WTC11 (cell line): ENCODE results near the gene DNAJC12.

ENCODE experiments used
- CREM ChIP-seq: sonication (generic); formaldehyde crosslinking; IDR thresholded peaks from 2 replicates; pipeline ENCODE4 v1.8.1; 2022; ENCODE audit warnings: mild to moderate bottlenecking, missing genetic modification reagents, moderate library complexity
- E2F4 ChIP-seq: sonication (generic); formaldehyde crosslinking; IDR thresholded peaks from 2 replicates; pipeline ENCODE4 v1.8.1; 2022; ENCODE audit warnings: low read depth, mild to moderate bottlenecking, moderate library complexity, missing genetic modification reagents, borderline replicate concordance
- FOXJ3 ChIP-seq: sonication (generic); formaldehyde crosslinking; IDR thresholded peaks from 2 replicates; pipeline ENCODE4 v1.9.0; 2021; ENCODE audit warnings: missing genetic modification reagents, mild to moderate bottlenecking, borderline replicate concordance
- JAZF1 ChIP-seq: fragments of 250-450 bp; sonication (Bioruptor Pico); IDR thresholded peaks from 2 replicates; pipeline ENCODE4 v1.9.0; 2021; ENCODE audit warnings: moderate library complexity, mild to moderate bottlenecking, inconsistent platforms
- MAX ChIP-seq: sonication (generic); formaldehyde crosslinking; IDR thresholded peaks from 2 replicates; pipeline ENCODE4 v1.8.0; 2022; ENCODE audit warnings: mild to moderate bottlenecking, missing genetic modification reagents
- NFE2L1 ChIP-seq: sonication (generic); formaldehyde crosslinking; IDR thresholded peaks from 2 replicates; pipeline ENCODE4 v1.8.1; 2023; ENCODE audit warnings: missing genetic modification reagents
- PREB ChIP-seq: sonication (generic); formaldehyde crosslinking; IDR thresholded peaks from 2 replicates; pipeline ENCODE4 v1.8.1; 2022; ENCODE audit warnings: mild to moderate bottlenecking, missing genetic modification reagents, moderate library complexity, borderline replicate concordance
- TEAD1 ChIP-seq: sonication (generic); formaldehyde crosslinking; IDR thresholded peaks from 2 replicates; pipeline ENCODE4 v1.8.0; 2022; ENCODE audit warnings: mild to moderate bottlenecking, missing genetic modification reagents
- TF ChIP-seq, protein P1 (sequence below): fragments of 200-600 bp; IDR thresholded peaks from 2 replicates; pipeline ENCODE4 v1.8.0; 2022; ENCODE audit warnings: antibody characterized with exemption
- TF ChIP-seq, protein P2 (sequence below): sonication (generic); formaldehyde crosslinking; IDR thresholded peaks from 2 replicates; pipeline ENCODE4 v1.8.1; 2023; ENCODE audit warnings: mild to moderate bottlenecking, missing genetic modification reagents, moderate library complexity
- TF ChIP-seq, protein P3 (sequence below): sonication (generic); formaldehyde crosslinking; IDR thresholded peaks from 2 replicates; pipeline ENCODE4 v1.8.1; 2023; ENCODE audit warnings: mild to moderate bottlenecking, missing genetic modification reagents, borderline replicate concordance

DNA sequence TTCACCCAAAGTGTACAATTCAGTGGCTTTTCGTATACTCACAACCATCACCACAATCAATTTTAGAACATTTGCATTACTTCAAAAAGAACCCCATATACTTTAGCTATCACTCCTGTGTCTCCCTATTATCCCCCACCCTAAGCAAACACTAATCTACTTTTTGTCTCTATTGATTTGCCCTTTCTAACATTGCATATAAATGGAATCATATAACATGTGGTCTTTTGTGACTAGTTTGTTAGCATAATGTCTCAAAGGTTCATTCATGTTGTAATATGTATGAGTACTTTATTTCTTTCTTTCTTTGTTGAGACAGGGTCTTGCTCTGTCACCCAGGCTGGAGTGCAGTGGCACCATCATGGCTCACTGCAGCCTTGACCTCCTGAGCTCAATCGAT is 21.0 kb upstream of the DNAJC12 start:
- TF ChIP-seq, protein P1, sequence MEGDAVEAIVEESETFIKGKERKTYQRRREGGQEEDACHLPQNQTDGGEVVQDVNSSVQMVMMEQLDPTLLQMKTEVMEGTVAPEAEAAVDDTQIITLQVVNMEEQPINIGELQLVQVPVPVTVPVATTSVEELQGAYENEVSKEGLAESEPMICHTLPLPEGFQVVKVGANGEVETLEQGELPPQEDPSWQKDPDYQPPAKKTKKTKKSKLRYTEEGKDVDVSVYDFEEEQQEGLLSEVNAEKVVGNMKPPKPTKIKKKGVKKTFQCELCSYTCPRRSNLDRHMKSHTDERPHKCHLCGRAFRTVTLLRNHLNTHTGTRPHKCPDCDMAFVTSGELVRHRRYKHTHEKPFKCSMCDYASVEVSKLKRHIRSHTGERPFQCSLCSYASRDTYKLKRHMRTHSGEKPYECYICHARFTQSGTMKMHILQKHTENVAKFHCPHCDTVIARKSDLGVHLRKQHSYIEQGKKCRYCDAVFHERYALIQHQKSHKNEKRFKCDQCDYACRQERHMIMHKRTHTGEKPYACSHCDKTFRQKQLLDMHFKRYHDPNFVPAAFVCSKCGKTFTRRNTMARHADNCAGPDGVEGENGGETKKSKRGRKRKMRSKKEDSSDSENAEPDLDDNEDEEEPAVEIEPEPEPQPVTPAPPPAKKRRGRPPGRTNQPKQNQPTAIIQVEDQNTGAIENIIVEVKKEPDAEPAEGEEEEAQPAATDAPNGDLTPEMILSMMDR, result no peak
- no peak for TF ChIP-seq TEAD1 (CRISPR knock-in tag)
- TF ChIP-seq, protein P2, sequence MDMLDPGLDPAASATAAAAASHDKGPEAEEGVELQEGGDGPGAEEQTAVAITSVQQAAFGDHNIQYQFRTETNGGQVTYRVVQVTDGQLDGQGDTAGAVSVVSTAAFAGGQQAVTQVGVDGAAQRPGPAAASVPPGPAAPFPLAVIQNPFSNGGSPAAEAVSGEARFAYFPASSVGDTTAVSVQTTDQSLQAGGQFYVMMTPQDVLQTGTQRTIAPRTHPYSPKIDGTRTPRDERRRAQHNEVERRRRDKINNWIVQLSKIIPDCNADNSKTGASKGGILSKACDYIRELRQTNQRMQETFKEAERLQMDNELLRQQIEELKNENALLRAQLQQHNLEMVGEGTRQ (CRISPR knock-in tag), result no peak
- TF ChIP-seq E2F4 (CRISPR knock-in tag), result no peak
- TF ChIP-seq, protein P3, sequence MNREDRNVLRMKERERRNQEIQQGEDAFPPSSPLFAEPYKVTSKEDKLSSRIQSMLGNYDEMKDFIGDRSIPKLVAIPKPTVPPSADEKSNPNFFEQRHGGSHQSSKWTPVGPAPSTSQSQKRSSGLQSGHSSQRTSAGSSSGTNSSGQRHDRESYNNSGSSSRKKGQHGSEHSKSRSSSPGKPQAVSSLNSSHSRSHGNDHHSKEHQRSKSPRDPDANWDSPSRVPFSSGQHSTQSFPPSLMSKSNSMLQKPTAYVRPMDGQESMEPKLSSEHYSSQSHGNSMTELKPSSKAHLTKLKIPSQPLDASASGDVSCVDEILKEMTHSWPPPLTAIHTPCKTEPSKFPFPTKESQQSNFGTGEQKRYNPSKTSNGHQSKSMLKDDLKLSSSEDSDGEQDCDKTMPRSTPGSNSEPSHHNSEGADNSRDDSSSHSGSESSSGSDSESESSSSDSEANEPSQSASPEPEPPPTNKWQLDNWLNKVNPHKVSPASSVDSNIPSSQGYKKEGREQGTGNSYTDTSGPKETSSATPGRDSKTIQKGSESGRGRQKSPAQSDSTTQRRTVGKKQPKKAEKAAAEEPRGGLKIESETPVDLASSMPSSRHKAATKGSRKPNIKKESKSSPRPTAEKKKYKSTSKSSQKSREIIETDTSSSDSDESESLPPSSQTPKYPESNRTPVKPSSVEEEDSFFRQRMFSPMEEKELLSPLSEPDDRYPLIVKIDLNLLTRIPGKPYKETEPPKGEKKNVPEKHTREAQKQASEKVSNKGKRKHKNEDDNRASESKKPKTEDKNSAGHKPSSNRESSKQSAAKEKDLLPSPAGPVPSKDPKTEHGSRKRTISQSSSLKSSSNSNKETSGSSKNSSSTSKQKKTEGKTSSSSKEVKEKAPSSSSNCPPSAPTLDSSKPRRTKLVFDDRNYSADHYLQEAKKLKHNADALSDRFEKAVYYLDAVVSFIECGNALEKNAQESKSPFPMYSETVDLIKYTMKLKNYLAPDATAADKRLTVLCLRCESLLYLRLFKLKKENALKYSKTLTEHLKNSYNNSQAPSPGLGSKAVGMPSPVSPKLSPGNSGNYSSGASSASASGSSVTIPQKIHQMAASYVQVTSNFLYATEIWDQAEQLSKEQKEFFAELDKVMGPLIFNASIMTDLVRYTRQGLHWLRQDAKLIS, result no peak
- TF ChIP-seq NFE2L1 (CRISPR knock-in tag), result no peak
- TF ChIP-seq CREM (CRISPR knock-in tag), result no peak
- TF ChIP-seq JAZF1 (CRISPR knock-in tag), result no peak
- no peak for TF ChIP-seq PREB (CRISPR knock-in tag)
- no peak for TF ChIP-seq MAX (CRISPR knock-in tag)
- TF ChIP-seq FOXJ3 (CRISPR knock-in tag), result no peak
